Prostate gland (tissue), 2 donors: ENCODE data around the gene IGLL1. TPM values are rescaled to one million over a fixed set of nuclear protein-coding genes. Genes with fewer than 3 reads are reported as not detected.
A peak's percentile ranks its signal among the peaks of the same experiment; 100 is the strongest.
"Not testable (repeated sequence)": the region's sequence is repeated elsewhere in the genome, so short reads cannot be mapped to it uniquely, and the experiment has no call there.

Experiments
- DNase-seq: peaks from one replicate; pipeline ENCODE4 v3.0.0-alpha.2; 2019; ENCODE audit warnings: low spot score
- H3K27ac ChIP-seq, 2 donors: fragments of 200-600 bp; sonication (generic); 2 replicates each; pipeline ENCODE4 v1.5.1; 2017 to 2019
- H3K27me3 ChIP-seq: fragments of 200-600 bp; sonication (generic); replicated peaks from 2 replicates; pipeline ENCODE4 v1.5.1; 2019; ENCODE audit not compliant: insufficient read depth
- H3K36me3 ChIP-seq, 2 donors: fragments of 200-600 bp; sonication (generic); 1 replicate in 1 of 2; 2 replicates in 1 of 2; pipeline versions ENCODE4 v1.5.1 to v1.8.1; 2017 to 2019
- H3K4me1 ChIP-seq: fragments of 200-600 bp; sonication (generic); replicated peaks from 2 replicates; pipeline ENCODE4 v1.5.1; 2019
- H3K4me3 ChIP-seq, 2 donors: fragments of 200-600 bp; sonication (generic); 2 replicates each; pipeline ENCODE4 v1.5.1; 2017 to 2019
- H3K9me3 ChIP-seq: fragments of 200-600 bp; sonication (generic); 2 replicates; pipeline ENCODE4 v1.5.1; 2017
- CTCF ChIP-seq, 4 experiments: fragments of 200-600 bp in 2 of 4; fragments of 450-650 bp in 2 of 4; sonication (generic) in 2 of 4; IDR thresholded peaks; 1 replicate in 3 of 4; 2 replicates in 1 of 4; pipeline ENCODE4 v1.5.1; 2016 to 2019; ENCODE audit warnings: antibody characterized with exemption in 4 of 4, mild to moderate bottlenecking in 2 of 4, moderate library complexity in 2 of 4
- POLR2A ChIP-seq: fragments of 450-650 bp; IDR thresholded peaks from one replicate; pipeline ENCODE4 v1.6.1; 2016; ENCODE audit warnings: antibody characterized with exemption, mild to moderate bottlenecking
- POLR2AphosphoS5 ChIP-seq: sonication (generic); formaldehyde crosslinking; IDR thresholded peaks from one replicate; pipeline ENCODE4 v1.6.1; 2017; ENCODE audit warnings: antibody characterized with exemption
- whole genome bisulfite sequencing: methylation state at CpG from one replicate; pipeline ENCODE4 v1.1.5; 2018; 5-methylcytosine and 5-hydroxymethylcytosine counted together
- intact Hi-C: fragments of 100-400 bp; cut with DNase I; formaldehyde crosslinking; loops from one replicate; pipeline ENCODE4 v1.14.2; 2022
- total RNA-seq, 2 donors: library from RNA; depleted of rRNA; stranded (reverse); fragments of >200 nt; gene quantifications; one replicate each; pipeline ENCODE4 v1.1.0, GENCODE V29; 2016

Gene IGLL1
- total RNA-seq, 2 donors from 2014 or later: 0.85 TPM; not detected in 1

GRCh38 chr22:23535790-23536661 is 44.1 kb downstream of the IGLL1 start:
- not testable (repeated sequence) for H3K9me3 ChIP-seq, H3K4me3 ChIP-seq, H3K36me3 ChIP-seq, H3K27me3 ChIP-seq
- H3K27ac ChIP-seq: peak overlapping the region; percentile 77 to 88
- 40% methylated on average over 5 of the region's 5 CpGs for WGBS
- peak; percentile 91 for TF ChIP-seq POLR2AphosphoS5
- peaks cover 10% of the 10 kb centered on the region for H3K4me1 ChIP-seq
- intact Hi-C loops: loop anchor here (5.0 kb wide), 1 partner anchor 219 kb away; no protein-coding TSS in a partner anchor
- peak; percentile 73 for DNase-seq

GRCh38 chr22:23534851-23535717 is 45.0 kb downstream of the IGLL1 start:
- Histone ChIP-seq H3K4me3 (no peak overlapping the region), H3K4me1 (peaks cover 10% of the 10 kb centered on the region), H3K27ac (peak overlapping the region; percentile 77 to 88), H3K36me3 (no peaks in the 10 kb centered on the region), H3K9me3 (no peaks in the 10 kb centered on the region), H3K27me3 (no peaks in the 10 kb centered on the region)
- 91% methylated on average over 28 of the region's 29 CpGs for WGBS
- no peak for DNase-seq
- TF ChIP-seq POLR2A (no peak), POLR2AphosphoS5 (no peak), CTCF (IDR thresholded peaks at IDR 0.05) (no peak)
- intact Hi-C loops: loop anchor here (5.0 kb wide), 2 partner anchors 218 to 322 kb away; partner anchors contain the start of gene SLC2A11

- TF ChIP-seq POLR2AphosphoS5: no peak
- TF ChIP-seq CTCF (IDR thresholded peaks at IDR 0.05): no peak
- TF ChIP-seq POLR2A: no peak
- 82% methylated on average over 10 of the region's 10 CpGs for WGBS
- H3K27ac ChIP-seq: peak overlapping the region; percentile 77 to 88
- H3K4me3 ChIP-seq: no peak overlapping the region
- intact Hi-C loops: loop anchor here (5.0 kb wide), 1 partner anchor 323 kb away; the partner anchor contains the start of gene SLC2A11
- DNase-seq: no peak
- no peaks in the 10 kb centered on the region for H3K9me3 ChIP-seq
- no peaks in the 10 kb centered on the region for H3K27me3 ChIP-seq
- peaks cover 10% of the 10 kb centered on the region for H3K4me1 ChIP-seq
- H3K36me3 ChIP-seq: no peaks in the 10 kb centered on the region
These were observed 45.8 kb downstream of the IGLL1 start for GRCh38 chr22:23534201-23534850.

GRCh38 chr22:23533771-23534191 is 46.3 kb downstream of the IGLL1 start:
- intact Hi-C loops: loop anchor here (5.0 kb wide), 1 partner anchor 324 kb away; the partner anchor contains the start of gene SLC2A11
- Histone ChIP-seq H3K9me3 (no peaks in the 10 kb centered on the region), H3K4me1 (peaks cover 10% of the 10 kb centered on the region), H3K27me3 (no peaks in the 10 kb centered on the region), H3K27ac (peak overlapping the region; percentile 77 to 88), H3K36me3 (no peaks in the 10 kb centered on the region), H3K4me3 (no peak overlapping the region)
- DNase-seq: no peak
- TF ChIP-seq POLR2A: no peak
- TF ChIP-seq CTCF (IDR thresholded peaks at IDR 0.05): no peak
- no peak for TF ChIP-seq POLR2AphosphoS5
- WGBS: 58% methylated on average over 8 of the region's 8 CpGs
